ENCODE results near the gene ITIH2.

The ITIH2 gene

DNA sequence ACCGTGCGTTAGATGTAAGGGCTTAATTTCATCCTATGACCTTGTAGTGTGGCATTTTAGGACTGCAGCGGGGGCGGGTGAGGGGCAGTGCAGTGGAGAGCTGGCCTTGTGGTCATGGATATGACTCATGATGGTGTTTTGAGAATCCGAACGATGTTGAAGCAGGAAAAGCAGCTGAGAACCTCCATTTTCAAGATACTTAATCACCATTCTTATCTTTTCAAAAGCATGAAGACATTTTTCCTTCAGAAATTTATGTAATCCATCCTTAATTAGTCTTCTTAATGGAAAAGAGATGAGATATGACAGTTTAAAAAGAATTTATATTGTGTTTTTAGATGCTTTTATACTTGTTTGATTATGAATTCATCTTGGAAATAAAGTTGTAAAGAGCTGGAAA, 94.5 kb downstream of the ITIH2 start:
- TF ChIP-seq, protein P1, sequence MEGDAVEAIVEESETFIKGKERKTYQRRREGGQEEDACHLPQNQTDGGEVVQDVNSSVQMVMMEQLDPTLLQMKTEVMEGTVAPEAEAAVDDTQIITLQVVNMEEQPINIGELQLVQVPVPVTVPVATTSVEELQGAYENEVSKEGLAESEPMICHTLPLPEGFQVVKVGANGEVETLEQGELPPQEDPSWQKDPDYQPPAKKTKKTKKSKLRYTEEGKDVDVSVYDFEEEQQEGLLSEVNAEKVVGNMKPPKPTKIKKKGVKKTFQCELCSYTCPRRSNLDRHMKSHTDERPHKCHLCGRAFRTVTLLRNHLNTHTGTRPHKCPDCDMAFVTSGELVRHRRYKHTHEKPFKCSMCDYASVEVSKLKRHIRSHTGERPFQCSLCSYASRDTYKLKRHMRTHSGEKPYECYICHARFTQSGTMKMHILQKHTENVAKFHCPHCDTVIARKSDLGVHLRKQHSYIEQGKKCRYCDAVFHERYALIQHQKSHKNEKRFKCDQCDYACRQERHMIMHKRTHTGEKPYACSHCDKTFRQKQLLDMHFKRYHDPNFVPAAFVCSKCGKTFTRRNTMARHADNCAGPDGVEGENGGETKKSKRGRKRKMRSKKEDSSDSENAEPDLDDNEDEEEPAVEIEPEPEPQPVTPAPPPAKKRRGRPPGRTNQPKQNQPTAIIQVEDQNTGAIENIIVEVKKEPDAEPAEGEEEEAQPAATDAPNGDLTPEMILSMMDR (IDR thresholded peaks at IDR 0.05; ENCODE audit: borderline replicate concordance, control extremely low read depth, extremely low read depth, insufficient read depth, missing control alignments), result no peak
- in situ Hi-C loops (cut with MboI; ENCODE audit: low sequenced_read_pairs, unreplicated experiment), result no loop called here
- DNase-seq (ENCODE audit: low spot score), result no peak

All from GM13976 (cell line).